ENCODE data around the gene LRRC56. TPM values are rescaled to one million over a fixed set of nuclear protein-coding genes. Genes with fewer than 3 reads are reported as not detected.

Gene LRRC56
- total and polyA plus RNA-seq, 9 of the 15 experiments (the other 6 are each of a cell fraction or from before 2014, with no cell fraction given): 0.03 to 4.5 (median 1.0) TPM; not detected in 1

DNA sequence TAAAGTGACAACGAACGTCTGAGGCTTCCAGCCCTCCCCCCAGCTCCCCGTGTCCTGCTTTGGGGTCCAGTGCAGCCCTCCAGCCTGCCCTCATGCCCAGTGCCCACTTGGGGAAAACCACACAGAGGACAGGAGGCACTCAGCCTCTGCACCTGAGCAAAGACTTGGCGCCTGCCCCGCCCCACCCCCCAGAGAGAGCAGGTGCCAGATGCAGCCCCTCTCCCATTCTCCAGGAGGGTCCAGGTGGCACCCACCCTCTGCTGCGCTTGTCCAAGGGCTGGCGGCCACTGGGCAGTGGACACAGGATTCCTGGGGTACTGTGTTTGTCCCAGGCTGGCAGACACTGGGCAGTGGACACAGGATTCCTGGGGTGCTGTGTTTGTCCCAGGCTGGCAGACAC is 46.0 kb upstream of the LRRC56 start:
- FAIRE-seq: no peak
- H3K79me2 ChIP-seq (ENCODE audit: control insufficient read depth, insufficient read depth, low read length): no peaks in the 10 kb centered on the region

More for the DNA sequence above, 46.0 kb upstream of the LRRC56 start:
- no TSS peak for BruUV-seq (replicated peaks)
- no peak for TF ChIP-seq LARP7 (IDR thresholded peaks at IDR 0.05)
- no peak for TF ChIP-seq FOXK1 (CRISPR knock-in tag; IDR thresholded peaks at IDR 0.05; ENCODE audit: borderline replicate concordance)
- TF ChIP-seq ZNF134 (CRISPR knock-in tag; conservative IDR thresholded peaks at IDR 0.05): no peak
- TF ChIP-seq ZKSCAN8 (CRISPR knock-in tag; IDR thresholded peaks at IDR 0.05): no peak
- TF ChIP-seq ZNF174 (CRISPR knock-in tag; IDR thresholded peaks at IDR 0.05): no peak
- no peak for TF ChIP-seq TEAD4 (IDR thresholded peaks at IDR 0.05; ENCODE audit: low read length)
- no peak for TF ChIP-seq TEAD4 (CRISPR knock-in tag; IDR thresholded peaks at IDR 0.05; ENCODE audit: borderline replicate concordance)
- no peak for TF ChIP-seq ZNF75A (CRISPR knock-in tag; IDR thresholded peaks at IDR 0.05)
- no peak for TF ChIP-seq GATA2 (CRISPR knock-in tag; IDR thresholded peaks at IDR 0.05)
- TF ChIP-seq RFX1 (IDR thresholded peaks at IDR 0.05): no peak
- TF ChIP-seq GTF2E2 (tag; IDR thresholded peaks at IDR 0.05): no peak
- TF ChIP-seq ZNF644 (tag; IDR thresholded peaks at IDR 0.05; ENCODE audit: low read depth): no peak
- TF ChIP-seq CBX1 (IDR thresholded peaks at IDR 0.05; ENCODE audit: low read depth): no peak
- no peak for TF ChIP-seq BACH1 (tag; IDR thresholded peaks at IDR 0.05)
- no peaks in the 10 kb centered on the region for H4K20me1 ChIP-seq (replicated peaks; ENCODE audit: control insufficient read depth, insufficient read depth, low read length)
- ATAC-seq (no peak), DNase-seq (ENCODE audit: extremely low read depth in 1 of 4, low spot score in 3 of 4) (no peak)
- no peaks in the 10 kb centered on the region for H3K9me1 ChIP-seq (ENCODE audit: control insufficient read depth, insufficient read depth, low read length)
- CTCF ChIA-PET (ENCODE audit: low intra/inter-chr PET ratio): no interaction called here
- intact Hi-C loops (cut with micrococcal nuclease) (no loop called here), in situ Hi-C loops (cut with MboI) (no loop called here)
- peaks cover 83% of the 10 kb centered on the region; the same call in 2 of the 3 replicates for H3K36me3 ChIP-seq (ENCODE audit: control insufficient read depth, insufficient read depth, low read length)
- no peaks in the 10 kb centered on the region for H3K9me3 ChIP-seq (replicated peaks; ENCODE audit: control insufficient read depth, insufficient read depth, low read depth, low read length)
- POLR2A ChIA-PET: interaction anchor here (1.8 kb wide), 1 partner anchor 11 kb away, joined by 11 read pairs; no protein-coding TSS in a partner anchor
- H3K4me3 ChIP-seq: no peak overlapping the region
- 85% methylated on average over 6 of the region's 7 CpGs for WGBS (ENCODE audit: insufficient coverage, low coverage, missing lambda C conversion rate)
- no peaks in the 10 kb centered on the region for H3K27me3 ChIP-seq (ENCODE audit: control insufficient read depth in 2 of 2, insufficient read depth in 2 of 2, low read length in 2 of 2)
- H3K4me2 ChIP-seq (ENCODE audit: insufficient read depth, low read length): no peak overlapping the region
- no peak overlapping the region for H3K27ac ChIP-seq (ENCODE audit: extremely low read depth, low read depth, low read length)
- H3K9ac ChIP-seq (ENCODE audit: insufficient read depth in 1 of 2, low read depth in 2 of 2, low read length in 2 of 2): 0 out of 4 replicates have a peak overlapping the region, but pooled peaks of 1 of the 2 experiments have one; percentile 26
- H2AFZ ChIP-seq (ENCODE audit: low read depth, low read length): no peak overlapping the region
- peaks cover 0 to 34% of the 10 kb centered on the region in 2 experiments; a peak in 2 of 5 replicates for H3K4me1 ChIP-seq (replicated peaks in 1 of 2; ENCODE audit: control insufficient read depth in 2 of 2, insufficient read depth in 2 of 2, low read length in 2 of 2)
